ENCODE measurements around the gene ADAMTSL2. TPM values are rescaled to one million over a fixed set of nuclear protein-coding genes. Genes with fewer than 3 reads are reported as not detected.

ADAMTSL2 gene
- total RNA-seq, 1 donor from 2014 or later, result 10.1 TPM

DNA sequence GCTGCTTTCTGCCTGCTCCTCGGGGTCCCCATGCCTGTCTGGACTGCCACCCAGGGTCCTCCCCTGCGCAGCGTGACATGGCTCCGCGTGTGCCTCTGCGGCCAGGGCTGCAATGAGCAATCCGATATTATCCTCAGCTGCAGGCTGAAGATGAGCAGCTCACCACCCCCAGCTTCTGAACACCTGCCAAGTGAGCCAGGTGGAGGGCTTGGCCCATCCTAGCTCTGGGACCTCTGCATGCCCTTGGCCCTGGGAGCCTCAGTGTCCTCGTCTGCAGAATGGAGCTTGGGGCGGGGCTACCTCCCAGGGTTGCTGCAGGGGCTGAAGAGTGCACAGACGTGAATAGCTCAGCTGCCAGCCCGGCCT is 5.6 kb upstream of the ADAMTSL2 start:
- H3K36me3 ChIP-seq, result no peaks in the 10 kb centered on the region
- H3K4me3 ChIP-seq, result no peak overlapping the region
- TF ChIP-seq CTCF (IDR thresholded peaks at IDR 0.05), result no peak
- H3K9me3 ChIP-seq, result no peaks in the 10 kb centered on the region
- intact Hi-C loops (cut with DNase I), result no loop called here
- peaks cover 37% of the 10 kb centered on the region for H3K4me1 ChIP-seq
- ATAC-seq (no peak), DNase-seq (no peak)
- no peak overlapping the region for H3K27ac ChIP-seq
- peaks cover 17% of the 10 kb centered on the region for H3K27me3 ChIP-seq (ENCODE audit: low read depth)

DNA sequence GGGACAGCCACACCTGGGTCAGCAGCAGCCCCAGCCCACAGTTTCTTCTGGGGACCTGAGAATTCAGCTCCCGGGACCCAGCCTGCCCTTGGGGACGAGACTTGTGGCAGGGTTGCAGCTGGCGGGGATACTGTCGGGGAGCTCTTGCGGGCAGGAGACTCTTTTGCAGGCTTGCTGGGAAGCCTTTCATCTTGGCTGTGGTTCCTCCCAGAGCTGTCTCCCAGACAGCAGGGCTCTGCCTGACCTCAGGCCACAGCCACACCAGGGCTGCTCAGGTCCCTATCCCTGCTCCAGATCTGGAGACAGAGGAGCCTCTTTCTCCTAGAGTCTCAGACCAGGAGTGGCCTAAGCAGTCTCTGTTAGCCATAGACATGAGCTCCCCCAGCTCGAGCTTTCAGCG is 5.0 kb upstream of the ADAMTSL2 start:
- Histone ChIP-seq H3K36me3 (no peaks in the 10 kb centered on the region), H3K4me1 (peaks cover 42% of the 10 kb centered on the region), H3K27me3 (ENCODE audit: low read depth) (peaks cover 22% of the 10 kb centered on the region), H3K27ac (no peak overlapping the region), H3K4me3 (no peak overlapping the region), H3K9me3 (no peaks in the 10 kb centered on the region)
- DNase-seq, result no peak
- no peak for ATAC-seq
- intact Hi-C loops (cut with DNase I), result no loop called here
- no peak for TF ChIP-seq CTCF (IDR thresholded peaks at IDR 0.05)

- ATAC-seq, result no peak
- no peaks in the 10 kb centered on the region for H3K9me3 ChIP-seq
- peaks cover 25% of the 10 kb centered on the region for H3K27me3 ChIP-seq (ENCODE audit: low read depth)
- no peak for DNase-seq
- H3K4me1 ChIP-seq, result peaks cover 46% of the 10 kb centered on the region
- no peak overlapping the region for H3K4me3 ChIP-seq
- no peak for TF ChIP-seq CTCF (IDR thresholded peaks at IDR 0.05)
- no peaks in the 10 kb centered on the region for H3K36me3 ChIP-seq
- intact Hi-C loops (cut with DNase I), result no loop called here
- no peak overlapping the region for H3K27ac ChIP-seq
Measured at GRCh38 chr9:133529874-133530273, 4.6 kb upstream of the ADAMTSL2 start.

DNA sequence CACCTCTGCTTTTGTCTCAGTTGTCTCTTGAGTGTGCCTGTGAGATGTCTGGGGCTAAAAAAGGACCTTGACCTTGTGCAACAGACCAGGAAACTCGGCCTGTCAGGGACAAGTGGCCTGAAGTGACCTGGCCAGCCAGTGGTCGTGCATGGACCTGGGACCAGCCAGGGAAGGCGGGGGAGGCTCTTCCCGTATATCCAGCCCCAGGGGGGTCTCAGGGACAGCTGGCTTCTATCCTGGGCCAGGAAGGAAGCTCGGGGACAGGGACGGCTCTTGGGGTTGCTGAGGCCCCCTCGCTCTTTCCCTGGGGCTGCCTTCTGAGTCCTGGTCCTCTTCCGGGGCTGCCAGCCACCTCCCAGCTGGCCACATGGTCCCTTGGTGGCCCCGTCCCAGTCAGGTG is 3.2 kb upstream of the ADAMTSL2 start:
- TF ChIP-seq CTCF (IDR thresholded peaks at IDR 0.05), result no peak
- DNase-seq, result no peak
- H3K27me3 ChIP-seq (ENCODE audit: low read depth), result peaks cover 30% of the 10 kb centered on the region
- ATAC-seq, result no peak
- no peaks in the 10 kb centered on the region for H3K36me3 ChIP-seq
- intact Hi-C loops (cut with DNase I), result no loop called here
- peaks cover 52% of the 10 kb centered on the region for H3K4me1 ChIP-seq
- no peaks in the 10 kb centered on the region for H3K9me3 ChIP-seq
- no peak overlapping the region for H3K4me3 ChIP-seq
- no peak overlapping the region for H3K27ac ChIP-seq

DNA sequence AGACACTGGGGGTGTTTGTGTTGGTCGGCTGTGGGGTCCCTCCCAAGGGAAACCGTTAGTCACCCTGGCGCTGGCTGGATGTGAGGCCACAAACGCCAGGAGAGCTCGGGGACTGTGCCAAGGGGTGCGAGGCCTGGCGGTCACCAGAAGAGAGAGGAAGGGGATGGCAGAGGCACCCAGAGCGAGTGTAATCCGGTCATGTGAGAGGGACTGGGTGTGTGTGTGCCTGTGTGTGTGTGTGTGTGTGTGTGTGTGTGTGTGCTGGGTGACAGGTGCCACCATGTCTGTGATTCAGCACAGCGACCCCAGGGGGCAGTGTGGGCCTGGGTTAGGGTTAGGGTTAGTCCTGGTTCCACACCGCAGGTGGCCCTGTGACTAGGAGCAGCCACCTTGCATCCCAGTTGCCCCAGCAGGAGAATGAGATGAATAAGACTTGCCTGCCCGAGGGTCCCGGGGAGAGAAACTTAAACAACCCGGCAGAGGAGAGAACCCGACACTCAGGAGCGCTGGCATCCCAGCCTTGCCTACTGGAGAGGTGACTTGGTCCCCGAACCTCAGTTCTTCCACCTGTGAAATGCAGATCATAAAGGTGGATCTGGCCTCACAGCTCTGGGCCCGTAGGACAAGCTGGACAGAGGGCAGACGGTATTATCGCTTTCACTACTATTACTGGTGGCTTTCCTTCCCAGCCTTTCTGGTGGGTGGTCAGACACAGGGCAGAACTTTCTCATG is 1.4 kb upstream of the ADAMTSL2 start:
- Histone ChIP-seq H3K4me1 (peaks cover 34% of the 10 kb centered on the region), H3K9me3 (no peaks in the 10 kb centered on the region), H3K27me3 (ENCODE audit: low read depth) (peaks cover 30% of the 10 kb centered on the region), H3K36me3 (no peaks in the 10 kb centered on the region), H3K4me3 (no peak overlapping the region), H3K27ac (no peak overlapping the region)
- intact Hi-C loops (cut with DNase I), result no loop called here
- TF ChIP-seq CTCF (IDR thresholded peaks at IDR 0.05), result peak; percentile 29
- peak; percentile 47 to 66 for ATAC-seq
- peak; percentile 69 for DNase-seq
